HL-60/S4 treated with retinoic acid at 250 ng/mL for 4 days and 3 days (cell line): Measurements from ENCODE around the gene ADAM8.
"Not testable (repeated sequence)": the region's sequence is repeated elsewhere in the genome, so short reads cannot be mapped to it uniquely, and the experiment has no call there.

Source experiments
- in situ Hi-C: fragments of 300-500 bp; cut with MboI; formaldehyde crosslinking; loops from 2 replicates; pipeline ENCODE4 v1.7.0; 2022; ENCODE audit warnings: low sequenced_read_pairs

Gene ADAM8

GRCh38 chr10:133276435-133277201 is at the start of gene ADAM8:
Gene ADAM8, minus strand, starts transcription at chr10:133276868. Its CDS starts 51 bp downstream, at chr10:133276817.
- in situ Hi-C loops, result no loop called here

GRCh38 chr10:133326223-133326551 is 49.5 kb upstream of the ADAM8 start:
- in situ Hi-C loops, result no loop called here

- in situ Hi-C loops, result no loop called here
Measured at GRCh38 chr10:133325440-133326222, 49.0 kb upstream of the ADAM8 start.

GRCh38 chr10:133324857-133325260 is 48.2 kb upstream of the ADAM8 start:
- in situ Hi-C loops, result no loop called here

- in situ Hi-C loops, result no loop called here
Measured at GRCh38 chr10:133324198-133324792, 47.6 kb upstream of the ADAM8 start.

- in situ Hi-C loops, result not testable (repeated sequence)
Measured at GRCh38 chr10:133322064-133322709, 45.5 kb upstream of the ADAM8 start.

- in situ Hi-C loops, result not testable (repeated sequence)
Measured at GRCh38 chr10:133320852-133321422, 44.3 kb upstream of the ADAM8 start.

GRCh38 chr10:133318494-133319127 is 41.9 kb upstream of the ADAM8 start:
- in situ Hi-C loops, result no loop called here

- in situ Hi-C loops, result no loop called here
Measured at GRCh38 chr10:133316732-133317131, 40.1 kb upstream of the ADAM8 start.

- in situ Hi-C loops, result no loop called here
Measured at GRCh38 chr10:133316266-133316665, 39.6 kb upstream of the ADAM8 start.

GRCh38 chr10:133315847-133316246 is 39.2 kb upstream of the ADAM8 start:
- in situ Hi-C loops, result no loop called here

GRCh38 chr10:133314911-133315310 is 38.2 kb upstream of the ADAM8 start:
- in situ Hi-C loops, result no loop called here

- in situ Hi-C loops, result no loop called here
Measured at GRCh38 chr10:133313192-133313591, 36.5 kb upstream of the ADAM8 start.

- in situ Hi-C loops, result no loop called here
Measured at GRCh38 chr10:133312769-133313145, 36.1 kb upstream of the ADAM8 start.

GRCh38 chr10:133312016-133312768 is 35.5 kb upstream of the ADAM8 start:
- in situ Hi-C loops, result no loop called here

- in situ Hi-C loops, result no loop called here
Measured at GRCh38 chr10:133311570-133311969, 34.9 kb upstream of the ADAM8 start.

GRCh38 chr10:133310789-133311188 is 34.1 kb upstream of the ADAM8 start:
- in situ Hi-C loops, result no loop called here

GRCh38 chr10:133310399-133310755 is 33.7 kb upstream of the ADAM8 start:
- in situ Hi-C loops, result no loop called here

- in situ Hi-C loops, result loop anchor here (10.0 kb wide), 1 partner anchor 165 kb away; no protein-coding TSS in a partner anchor
Measured at GRCh38 chr10:133309720-133310398, 33.2 kb upstream of the ADAM8 start.
